Islet of Langerhans (tissue), 1 donor: ENCODE results near the gene CCDC81.

ENCODE experiments used
- FAIRE-seq: peaks from one replicate; lab custom pipeline; 2011; peaks lifted over from hg19 to GRCh38; lab: Jason Lieb, UNC

The CCDC81 gene

GRCh38 chr11:86468169-86468568 lies 93.5 kb downstream of the CCDC81 start:
- FAIRE-seq, result no peak

DNA sequence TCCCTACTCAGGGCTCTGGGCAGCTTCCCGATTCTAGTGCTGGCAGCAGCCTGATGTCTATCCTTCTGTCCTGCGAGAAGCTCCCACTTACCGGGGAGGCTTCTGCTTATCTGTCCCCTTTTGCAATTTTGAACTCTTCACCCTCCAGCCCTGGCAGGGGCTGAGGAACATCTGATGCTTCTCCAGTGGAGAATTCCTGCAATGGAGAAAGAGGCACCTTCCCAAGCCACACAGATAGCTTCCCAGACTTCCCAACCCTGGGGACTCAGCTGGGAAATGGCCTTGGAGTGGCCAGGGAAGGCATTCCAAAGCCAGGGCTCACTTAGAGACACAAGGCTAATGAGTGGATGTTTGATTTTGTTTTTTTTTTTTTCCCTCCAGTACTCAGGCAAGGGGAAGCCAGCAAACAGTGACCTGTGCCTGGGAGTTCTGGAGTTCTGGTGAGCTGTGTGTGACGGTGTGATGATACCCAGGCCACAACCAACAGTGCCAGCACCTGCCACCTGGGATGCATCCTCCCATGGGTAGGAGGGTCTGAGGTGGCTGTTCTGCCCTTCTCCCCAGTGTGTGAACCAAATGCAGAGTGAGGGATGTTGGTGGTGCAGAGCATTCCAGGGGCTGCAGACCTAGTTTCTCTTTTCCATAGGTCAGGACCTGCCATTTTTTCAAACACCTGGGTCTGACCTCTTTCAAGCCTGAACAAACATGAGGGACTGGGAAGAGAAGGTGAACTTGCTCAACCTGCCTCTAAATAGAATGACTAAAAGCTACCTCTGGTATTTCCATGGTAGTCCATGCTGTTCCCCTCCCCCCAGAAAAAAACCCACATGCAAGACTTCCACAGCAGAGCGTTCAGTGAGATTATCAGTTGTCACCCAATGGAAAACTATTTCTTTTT lies 95.1 kb downstream of the CCDC81 start:
- FAIRE-seq, result no peak
